Astrocyte (in vitro differentiated cells and primary cell): ENCODE results near the gene APLP1. TPM values are rescaled to one million over a fixed set of nuclear protein-coding genes. Genes with fewer than 3 reads are reported as not detected.

Experiments
- DNase-seq: peaks from one replicate; pipeline ENCODE4 v3.0.0-alpha.2; 2010; ENCODE audit warnings: low read depth
- FAIRE-seq: peaks from 2 replicates; lab custom pipeline; 2011; peaks lifted over from hg19 to GRCh38; lab: Jason Lieb, UNC
- H2AFZ ChIP-seq: 2 replicates; pipeline ENCODE4 v1.6.0; 2012; ENCODE audit warnings: low read depth, low read length, inconsistent platforms
- H3K27ac ChIP-seq: 2 replicates; pipeline ENCODE4 v1.5.1; 2011; ENCODE audit warnings: low read depth, low read length, inconsistent platforms
- H3K27me3 ChIP-seq: 2 replicates; pipeline ENCODE4 v1.6.0; 2011; ENCODE audit warnings: low read length, inconsistent platforms; ENCODE audit not compliant: insufficient read depth
- H3K36me3 ChIP-seq: 2 replicates; pipeline ENCODE4 v1.5.1; 2011; ENCODE audit warnings: low read length, inconsistent platforms; ENCODE audit not compliant: insufficient read depth
- H3K4me1 ChIP-seq: 2 replicates; pipeline ENCODE4 v1.5.1; 2011; ENCODE audit warnings: low read length, inconsistent platforms; ENCODE audit not compliant: insufficient read depth
- H3K4me2 ChIP-seq: 2 replicates; pipeline ENCODE4 v1.6.0; 2012; ENCODE audit warnings: low read length, inconsistent platforms
- H3K4me3 ChIP-seq: 2 replicates; pipeline ENCODE4 v1.5.1; 2011; ENCODE audit warnings: low read depth, mild to moderate bottlenecking, low read length, inconsistent platforms; ENCODE audit not compliant: insufficient read depth
- H3K79me2 ChIP-seq: 2 replicates; pipeline ENCODE4 v1.6.0; 2012; ENCODE audit warnings: mild to moderate bottlenecking, low read length, inconsistent platforms; ENCODE audit not compliant: insufficient read depth
- H3K9ac ChIP-seq: 2 replicates; pipeline ENCODE4 v1.6.0; 2012; ENCODE audit warnings: mild to moderate bottlenecking, low read length, inconsistent platforms
- H3K9me3 ChIP-seq: 2 replicates; pipeline ENCODE4 v1.5.1; 2012; ENCODE audit warnings: low read depth, mild to moderate bottlenecking, low read length, inconsistent platforms; ENCODE audit not compliant: insufficient read depth
- H4K20me1 ChIP-seq: 2 replicates; pipeline ENCODE4 v1.6.0; 2012; ENCODE audit warnings: low read length, inconsistent platforms; ENCODE audit not compliant: insufficient read depth
- H3K27ac Mint-ChIP-seq: one replicate; pipeline ENCODE4 v1.8.0; 2021; ENCODE audit warnings: mild to moderate bottlenecking, mixed read lengths; ENCODE audit not compliant: unreplicated experiment
- H3K27me3 Mint-ChIP-seq: one replicate; pipeline ENCODE4 v1.8.0; 2021; ENCODE audit warnings: low read depth, mixed read lengths; ENCODE audit not compliant: unreplicated experiment
- H3K36me3 Mint-ChIP-seq: one replicate; pipeline ENCODE4 v1.8.0; 2021; ENCODE audit warnings: low read depth, mixed read lengths; ENCODE audit not compliant: unreplicated experiment
- H3K4me1 Mint-ChIP-seq: one replicate; pipeline ENCODE4 v1.8.0; 2021; ENCODE audit warnings: low read depth, mixed read lengths; ENCODE audit not compliant: unreplicated experiment
- H3K4me3 Mint-ChIP-seq: one replicate; pipeline ENCODE4 v1.8.0; 2021; ENCODE audit warnings: mild to moderate bottlenecking, moderate library complexity, mixed read lengths; ENCODE audit not compliant: unreplicated experiment
- H3K9me3 Mint-ChIP-seq: one replicate; pipeline ENCODE4 v1.8.0; 2021; ENCODE audit warnings: mild to moderate bottlenecking, mixed read lengths; ENCODE audit not compliant: unreplicated experiment
- EZH2 ChIP-seq: IDR thresholded peaks from 2 replicates; pipeline ENCODE4 v1.6.1; 2012; ENCODE audit warnings: mild to moderate bottlenecking, low read length, inconsistent platforms; ENCODE audit not compliant: insufficient read depth
- total RNA-seq: library from RNA; stranded (reverse); gene quantifications from 2 replicates; pipeline ENCODE4 v1.2.1, GENCODE V29; 2021
- TF ChIP-seq, protein P1 (sequence below): IDR thresholded peaks from 2 replicates; pipeline ENCODE4 v1.5.1; 2011; ENCODE audit warnings: low read depth, mild to moderate bottlenecking, inconsistent platforms, low read length, moderate library complexity; ENCODE audit not compliant: insufficient read depth

APLP1 gene
- total RNA-seq, 1 donor from 2014 or later, result 69.4 TPM

DNA sequence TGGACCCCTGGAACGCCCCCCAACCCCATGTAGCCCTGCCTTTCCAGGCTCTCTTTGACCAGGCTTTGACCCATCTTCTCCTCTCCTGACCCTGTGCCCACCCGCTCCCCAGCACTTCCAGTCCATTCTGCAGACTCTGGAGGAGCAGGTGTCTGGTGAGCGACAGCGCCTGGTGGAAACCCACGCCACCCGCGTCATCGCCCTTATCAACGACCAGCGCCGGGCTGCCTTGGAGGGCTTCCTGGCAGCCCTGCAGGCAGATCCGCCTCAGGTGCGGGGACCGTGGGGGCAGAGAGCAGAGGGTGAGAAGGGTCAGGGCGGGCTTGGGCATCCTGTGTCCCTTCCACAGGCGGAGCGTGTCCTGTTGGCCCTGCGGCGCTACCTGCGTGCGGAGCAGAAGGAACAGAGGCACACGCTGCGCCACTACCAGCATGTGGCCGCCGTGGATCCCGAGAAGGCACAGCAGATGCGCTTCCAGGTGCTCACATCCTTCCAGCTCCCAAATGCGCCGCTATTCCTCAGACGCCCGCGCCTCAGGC lies 6.1 kb downstream of the APLP1 start:
- Histone ChIP-seq H3K9ac (no peak overlapping the region), H3K9me3 (no peaks in the 10 kb centered on the region), H4K20me1 (peaks cover 5% of the 10 kb centered on the region), H3K27ac (no peak overlapping the region), H3K4me1 (peaks cover 2% of the 10 kb centered on the region), H2AFZ (no peak overlapping the region), H3K27me3 (no peaks in the 10 kb centered on the region), H3K36me3 (no peaks in the 10 kb centered on the region), H3K4me3 (no peak overlapping the region), H3K4me2 (no peak overlapping the region), H3K79me2 (no peaks in the 10 kb centered on the region)
- TF ChIP-seq, protein P1, sequence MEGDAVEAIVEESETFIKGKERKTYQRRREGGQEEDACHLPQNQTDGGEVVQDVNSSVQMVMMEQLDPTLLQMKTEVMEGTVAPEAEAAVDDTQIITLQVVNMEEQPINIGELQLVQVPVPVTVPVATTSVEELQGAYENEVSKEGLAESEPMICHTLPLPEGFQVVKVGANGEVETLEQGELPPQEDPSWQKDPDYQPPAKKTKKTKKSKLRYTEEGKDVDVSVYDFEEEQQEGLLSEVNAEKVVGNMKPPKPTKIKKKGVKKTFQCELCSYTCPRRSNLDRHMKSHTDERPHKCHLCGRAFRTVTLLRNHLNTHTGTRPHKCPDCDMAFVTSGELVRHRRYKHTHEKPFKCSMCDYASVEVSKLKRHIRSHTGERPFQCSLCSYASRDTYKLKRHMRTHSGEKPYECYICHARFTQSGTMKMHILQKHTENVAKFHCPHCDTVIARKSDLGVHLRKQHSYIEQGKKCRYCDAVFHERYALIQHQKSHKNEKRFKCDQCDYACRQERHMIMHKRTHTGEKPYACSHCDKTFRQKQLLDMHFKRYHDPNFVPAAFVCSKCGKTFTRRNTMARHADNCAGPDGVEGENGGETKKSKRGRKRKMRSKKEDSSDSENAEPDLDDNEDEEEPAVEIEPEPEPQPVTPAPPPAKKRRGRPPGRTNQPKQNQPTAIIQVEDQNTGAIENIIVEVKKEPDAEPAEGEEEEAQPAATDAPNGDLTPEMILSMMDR, result no peak
- TF ChIP-seq EZH2, result no peak
- Mint-ChIP-seq H3K27ac (no peak overlapping the region), H3K9me3 (peaks cover 4% of the 10 kb centered on the region), H3K4me1 (no peaks in the 10 kb centered on the region), H3K4me3 (no peak overlapping the region), H3K27me3 (peaks cover 14% of the 10 kb centered on the region), H3K36me3 (peaks cover 21% of the 10 kb centered on the region)
- no peak for FAIRE-seq
- no peak for DNase-seq

DNA sequence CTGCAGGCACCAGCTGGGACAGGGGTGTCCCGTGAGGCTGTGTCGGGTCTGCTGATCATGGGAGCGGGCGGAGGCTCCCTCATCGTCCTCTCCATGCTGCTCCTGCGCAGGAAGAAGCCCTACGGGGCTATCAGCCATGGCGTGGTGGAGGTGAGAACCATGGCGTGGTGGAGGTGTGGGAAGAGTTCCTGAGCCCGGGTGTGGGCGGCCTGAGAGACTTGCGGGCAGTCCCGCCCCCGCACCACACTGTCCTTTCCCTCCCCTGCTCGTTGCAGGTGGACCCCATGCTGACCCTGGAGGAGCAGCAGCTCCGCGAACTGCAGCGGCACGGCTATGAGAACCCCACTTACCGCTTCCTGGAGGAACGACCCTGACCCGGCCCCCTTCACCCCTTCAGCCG lies 10.7 kb downstream of the APLP1 start:
- Histone ChIP-seq H3K79me2 (no peaks in the 10 kb centered on the region), H3K9me3 (no peaks in the 10 kb centered on the region), H3K27me3 (no peaks in the 10 kb centered on the region), H3K4me3 (no peak overlapping the region), H4K20me1 (no peaks in the 10 kb centered on the region), H3K4me1 (no peaks in the 10 kb centered on the region), H3K9ac (no peak overlapping the region), H3K4me2 (no peak overlapping the region), H3K36me3 (no peaks in the 10 kb centered on the region), H2AFZ (no peak overlapping the region), H3K27ac (no peak overlapping the region)
- peaks cover 14% of the 10 kb centered on the region for H3K36me3 Mint-ChIP-seq
- no peak for DNase-seq
- H3K4me3 Mint-ChIP-seq, result no peak overlapping the region
- no peak for FAIRE-seq
- H3K4me1 Mint-ChIP-seq, result no peaks in the 10 kb centered on the region
- TF ChIP-seq, protein P1, result no peak
- TF ChIP-seq EZH2, result no peak
- peaks cover 13% of the 10 kb centered on the region for H3K27me3 Mint-ChIP-seq
- H3K27ac Mint-ChIP-seq, result no peak overlapping the region
- peaks cover 4% of the 10 kb centered on the region for H3K9me3 Mint-ChIP-seq

DNA sequence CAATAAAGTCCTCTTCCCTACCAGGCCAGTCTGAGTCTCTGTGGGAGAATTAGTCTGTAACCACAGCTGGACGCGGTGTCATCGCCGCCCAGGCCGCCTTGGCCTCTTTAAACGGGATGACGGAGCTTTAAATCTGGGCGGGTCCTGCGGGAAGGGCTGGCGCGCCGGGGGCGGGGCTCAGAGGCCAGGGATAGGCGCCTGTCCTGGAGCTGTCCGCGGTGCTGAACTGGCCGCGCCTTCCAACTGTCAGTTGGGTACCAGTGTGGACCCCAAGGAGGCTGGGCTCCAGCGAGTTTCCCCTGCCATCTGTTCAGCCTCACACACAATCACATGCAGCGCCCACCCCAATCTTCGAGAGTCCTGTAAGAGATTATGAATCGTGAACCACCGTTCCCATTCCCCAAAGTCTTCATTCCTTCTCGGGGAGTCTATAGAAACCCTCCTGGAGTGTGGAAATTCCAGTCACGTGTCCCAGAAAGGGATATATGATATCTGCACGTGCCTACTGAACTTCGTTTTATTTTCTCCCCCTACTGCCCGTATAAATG lies 11.5 kb downstream of the APLP1 start:
- Histone ChIP-seq H3K36me3 (no peaks in the 10 kb centered on the region), H3K27me3 (no peaks in the 10 kb centered on the region), H3K27ac (no peak overlapping the region), H4K20me1 (no peaks in the 10 kb centered on the region), H3K4me1 (no peaks in the 10 kb centered on the region), H3K9ac (no peak overlapping the region), H3K79me2 (no peaks in the 10 kb centered on the region), H3K4me2 (peak overlapping the region; percentile 7), H2AFZ (no peak overlapping the region), H3K4me3 (no peak overlapping the region), H3K9me3 (no peaks in the 10 kb centered on the region)
- Mint-ChIP-seq H3K4me1 (no peaks in the 10 kb centered on the region), H3K36me3 (peaks cover 12% of the 10 kb centered on the region), H3K4me3 (no peak overlapping the region), H3K27ac (no peak overlapping the region), H3K9me3 (peaks cover 4% of the 10 kb centered on the region), H3K27me3 (peaks cover 12% of the 10 kb centered on the region)
- no peak for TF ChIP-seq EZH2
- TF ChIP-seq, protein P1, result no peak
- peak; percentile 72 for DNase-seq
- peak; percentile 50 for FAIRE-seq
